ENCODE measurements around the gene RTN4RL1. TPM values are rescaled to one million over a fixed set of nuclear protein-coding genes. Genes with fewer than 3 reads are reported as not detected.
A peak's percentile ranks its signal among the peaks of the same experiment; 100 is the strongest.

The RTN4RL1 gene
- total and polyA plus RNA-seq, 9 of the 15 experiments (the other 6 are each of a cell fraction or from before 2014, with no cell fraction given): 0.04 to 0.06 (median 0.04) TPM; not detected in 5

GRCh38 chr17:1977583-1978395 lies 47.3 kb downstream of the RTN4RL1 start:
- Histone ChIP-seq H3K9ac (ENCODE audit: insufficient read depth in 1 of 2, low read depth in 2 of 2, low read length in 2 of 2) (no peak overlapping the region), H3K79me2 (ENCODE audit: control insufficient read depth, insufficient read depth, low read length) (no peaks in the 10 kb centered on the region; the same call in 2 of the 3 replicates), H3K27me3 (ENCODE audit: control insufficient read depth in 2 of 2, insufficient read depth in 2 of 2, low read length in 2 of 2) (peaks cover under 1 to 17% of the 10 kb centered on the region in 2 experiments; a peak in 3 of 5 replicates), H3K27ac (ENCODE audit: extremely low read depth, low read depth, low read length) (no peak overlapping the region), H3K9me3 (replicated peaks; ENCODE audit: control insufficient read depth, insufficient read depth, low read depth, low read length) (no peaks in the 10 kb centered on the region), H3K4me2 (ENCODE audit: insufficient read depth, low read length) (no peak overlapping the region), H3K4me1 (replicated peaks in 1 of 2; ENCODE audit: control insufficient read depth in 2 of 2, insufficient read depth in 2 of 2, low read length in 2 of 2) (peaks cover 0 to 20% of the 10 kb centered on the region in 2 experiments; a peak in 3 of 5 replicates), H4K20me1 (replicated peaks; ENCODE audit: control insufficient read depth, insufficient read depth, low read length) (no peaks in the 10 kb centered on the region), H3K4me3 (no peak overlapping the region), H3K36me3 (ENCODE audit: control insufficient read depth, insufficient read depth, low read length) (no peaks in the 10 kb centered on the region), H2AFZ (ENCODE audit: low read depth, low read length) (no peak overlapping the region), H3K9me1 (ENCODE audit: control insufficient read depth, insufficient read depth, low read length) (no peaks in the 10 kb centered on the region)
- no peak for TF ChIP-seq PURB (CRISPR knock-in tag; IDR thresholded peaks at IDR 0.05; ENCODE audit: low read depth)
- no peak for TF ChIP-seq ZNF212 (CRISPR knock-in tag; IDR thresholded peaks at IDR 0.05)
- no peak for TF ChIP-seq RCOR1 (IDR thresholded peaks at IDR 0.05; ENCODE audit: borderline replicate concordance in 1 of 2, low read depth in 2 of 2, low read length in 2 of 2)
- no peak for TF ChIP-seq EWSR1 (IDR thresholded peaks at IDR 0.05; ENCODE audit: borderline replicate concordance, low read depth, partially characterized antibody)
- TF ChIP-seq, protein P1, sequence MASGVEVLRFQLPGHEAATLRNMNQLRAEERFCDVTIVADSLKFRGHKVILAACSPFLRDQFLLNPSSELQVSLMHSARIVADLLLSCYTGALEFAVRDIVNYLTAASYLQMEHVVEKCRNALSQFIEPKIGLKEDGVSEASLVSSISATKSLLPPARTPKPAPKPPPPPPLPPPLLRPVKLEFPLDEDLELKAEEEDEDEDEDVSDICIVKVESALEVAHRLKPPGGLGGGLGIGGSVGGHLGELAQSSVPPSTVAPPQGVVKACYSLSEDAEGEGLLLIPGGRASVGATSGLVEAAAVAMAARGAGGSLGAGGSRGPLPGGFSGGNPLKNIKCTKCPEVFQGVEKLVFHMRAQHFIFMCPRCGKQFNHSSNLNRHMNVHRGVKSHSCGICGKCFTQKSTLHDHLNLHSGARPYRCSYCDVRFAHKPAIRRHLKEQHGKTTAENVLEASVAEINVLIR (CRISPR knock-in tag; IDR thresholded peaks at IDR 0.05): no peak
- 0 out of 2 replicates have a peak, but pooled peaks have one; percentile 29 for TF ChIP-seq ZBTB33 (CRISPR knock-in tag; IDR thresholded peaks at IDR 0.05)
- TF ChIP-seq FOXP1 (CRISPR knock-in tag; IDR thresholded peaks at IDR 0.05): no peak
- TF ChIP-seq GATA2 (CRISPR knock-in tag; IDR thresholded peaks at IDR 0.05): no peak
- ChIA-PET POLR2A (no interaction called here), CTCF (ENCODE audit: low intra/inter-chr PET ratio) (no interaction called here)
- intact Hi-C loops (cut with micrococcal nuclease): no loop called here
- BruUV-seq (replicated peaks): no TSS peak
- ATAC-seq (no peak), DNase-seq (ENCODE audit: extremely low read depth in 1 of 4, low spot score in 3 of 4) (no peak), FAIRE-seq (no peak)
- in situ Hi-C loops (cut with MboI): no loop called here
- 8% methylated on average over 9 of the region's 55 CpGs for WGBS (ENCODE audit: insufficient coverage, low coverage, missing lambda C conversion rate)
